OCI-LY1 (cell line): Measurements from ENCODE around the gene GPAM.

Experiments
- H2AFZ ChIP-seq: fragments of 200-600 bp; sonication (generic), shearing (Covaris generic); 2 replicates; pipeline ENCODE4 v1.6.0; 2014; ENCODE audit warnings: antibody characterized with exemption, mild to moderate bottlenecking, low read length
- H3F3A ChIP-seq: fragments of 200-600 bp; sonication (generic), shearing (Covaris generic); 2 replicates; pipeline ENCODE4 v1.6.0; 2014; ENCODE audit warnings: mild to moderate bottlenecking, antibody characterized with exemption, low read length, moderate library complexity; ENCODE audit not compliant: insufficient read depth
- H3K27ac ChIP-seq: fragments of 200-600 bp; sonication (generic); 2 replicates; pipeline ENCODE4 v1.5.1; 2014; ENCODE audit warnings: low read length, mixed run types, mild to moderate bottlenecking, low read depth; ENCODE audit not compliant: poor library complexity, severe bottlenecking
- H3K27me3 ChIP-seq: fragments of 200-600 bp; sonication (generic); 2 replicates; pipeline ENCODE4 v1.6.0; 2014; ENCODE audit warnings: antibody characterized with exemption, mild to moderate bottlenecking, low read length, moderate library complexity; ENCODE audit not compliant: insufficient read depth
- H3K36me3 ChIP-seq: fragments of 200-600 bp; sonication (generic); 2 replicates; pipeline ENCODE4 v1.6.1; 2014; ENCODE audit warnings: mild to moderate bottlenecking, antibody characterized with exemption, low read length, moderate library complexity, mixed read lengths; ENCODE audit not compliant: insufficient read depth
- H3K4me1 ChIP-seq: fragments of 200-600 bp; sonication (generic); 2 replicates; pipeline ENCODE4 v1.5.1; 2014; ENCODE audit warnings: mild to moderate bottlenecking, low read length, moderate library complexity; ENCODE audit not compliant: insufficient read depth, severe bottlenecking
- H3K4me2 ChIP-seq: fragments of 200-600 bp; sonication (generic), shearing (Covaris generic); 2 replicates; pipeline ENCODE4 v1.6.1; 2014; ENCODE audit warnings: low read length
- H3K4me3 ChIP-seq: fragments of 200-600 bp; sonication (generic); 2 replicates; pipeline ENCODE4 v1.5.1; 2014; ENCODE audit warnings: low read length, low read depth, mild to moderate bottlenecking, mixed read lengths; ENCODE audit not compliant: poor library complexity, severe bottlenecking
- H3K79me2 ChIP-seq: fragments of 200-600 bp; shearing (Covaris generic); 2 replicates; pipeline ENCODE4 v1.6.1; 2016; ENCODE audit warnings: mixed run types, low read length, mixed read lengths; ENCODE audit not compliant: insufficient read depth
- H3K9ac ChIP-seq: fragments of 200-600 bp; sonication (generic), shearing (Covaris generic); 2 replicates; pipeline ENCODE4 v1.6.1; 2014; ENCODE audit warnings: mild to moderate bottlenecking, low read length, mixed read lengths
- H3K9me2 ChIP-seq: fragments of 200-600 bp; sonication (generic), shearing (Covaris generic); 2 replicates; pipeline ENCODE4 v1.6.1; 2014; ENCODE audit warnings: low read depth, mild to moderate bottlenecking, low read length, mixed read lengths
- H3K9me3 ChIP-seq: fragments of 200-600 bp; shearing (Covaris generic); 2 replicates; pipeline ENCODE4 v1.6.1; 2014; ENCODE audit warnings: low read length, mixed read lengths
- H4K20me1 ChIP-seq: fragments of 200-600 bp; sonication (generic), shearing (Covaris generic); 2 replicates; pipeline ENCODE4 v1.6.0; 2016; ENCODE audit warnings: mild to moderate bottlenecking, low read length; ENCODE audit not compliant: insufficient read depth
- CTCF ChIP-seq: fragments of 200-600 bp; sonication (generic), shearing (Covaris generic); IDR thresholded peaks from 2 replicates; pipeline ENCODE4 v1.5.1; 2017; ENCODE audit warnings: mild to moderate bottlenecking, antibody characterized with exemption, low read length, moderate library complexity, mixed read lengths
- EZH2 ChIP-seq: fragments of 200-600 bp; sonication (generic), shearing (Covaris generic); IDR thresholded peaks from 2 replicates; pipeline ENCODE4 v1.8.0; 2017; ENCODE audit warnings: borderline replicate concordance, mixed run types, mild to moderate bottlenecking, antibody characterized with exemption, low read length, moderate library complexity, mixed read lengths

The GPAM gene

GRCh38 chr10:112189465-112189864 is 5.9 kb upstream of the GPAM start:
- Histone ChIP-seq H4K20me1 (no peaks in the 10 kb centered on the region), H3F3A (no peaks in the 10 kb centered on the region), H3K9me2 (no peaks in the 10 kb centered on the region), H3K9me3 (0 out of 2 replicates have a peak, but pooled peaks cover 5% of the 10 kb centered on the region), H2AFZ (no peak overlapping the region), H3K4me2 (no peak overlapping the region), H3K79me2 (no peaks in the 10 kb centered on the region), H3K4me1 (peaks cover 1% of the 10 kb centered on the region), H3K27me3 (no peaks in the 10 kb centered on the region), H3K27ac (no peak overlapping the region), H3K9ac (no peak overlapping the region), H3K4me3 (no peak overlapping the region), H3K36me3 (no peaks in the 10 kb centered on the region)
- TF ChIP-seq CTCF (no peak), EZH2 (no peak)

GRCh38 chr10:112187527-112187926 is 4.0 kb upstream of the GPAM start:
- TF ChIP-seq CTCF: no peak
- no peaks in the 10 kb centered on the region for H3K27me3 ChIP-seq

GRCh38 chr10:112185959-112186358 is 2.4 kb upstream of the GPAM start:
- Histone ChIP-seq H3K9me2 (no peaks in the 10 kb centered on the region), H3F3A (no peaks in the 10 kb centered on the region), H3K79me2 (no peaks in the 10 kb centered on the region), H4K20me1 (no peaks in the 10 kb centered on the region), H3K9ac (no peak overlapping the region), H2AFZ (no peak overlapping the region), H3K36me3 (no peaks in the 10 kb centered on the region; the same call in 1 of the 2 replicates), H3K4me3 (no peak overlapping the region), H3K9me3 (0 out of 2 replicates have a peak, but pooled peaks cover 5% of the 10 kb centered on the region), H3K4me1 (peaks cover 19% of the 10 kb centered on the region), H3K27me3 (no peaks in the 10 kb centered on the region), H3K27ac (no peak overlapping the region), H3K4me2 (no peak overlapping the region)
- TF ChIP-seq CTCF (no peak), EZH2 (no peak)

More at GRCh38 chr10:112187527-112187926, 4.0 kb upstream of the GPAM start:
- Histone ChIP-seq H3K4me1 (peaks cover 15% of the 10 kb centered on the region), H3K4me3 (no peak overlapping the region), H3K9me3 (0 out of 2 replicates have a peak, but pooled peaks cover 5% of the 10 kb centered on the region), H3K79me2 (no peaks in the 10 kb centered on the region), H3K9ac (no peak overlapping the region), H3F3A (no peaks in the 10 kb centered on the region), H4K20me1 (no peaks in the 10 kb centered on the region), H3K27ac (no peak overlapping the region), H3K9me2 (no peaks in the 10 kb centered on the region), H3K4me2 (no peak overlapping the region), H3K36me3 (no peaks in the 10 kb centered on the region), H2AFZ (no peak overlapping the region)
